ENCODE data around the gene LCNL1.
A peak's percentile ranks its signal among the peaks of the same experiment; 100 is the strongest.

LCNL1 gene

GRCh38 chr9:136939996-136940525 is 42.7 kb upstream of the LCNL1 start:
- H3K4me3 ChIP-seq (ENCODE audit: low read depth, low read length) = no peak overlapping the region
- no peak for DNase-seq (ENCODE audit: low read depth)
- TF ChIP-seq, protein P1, sequence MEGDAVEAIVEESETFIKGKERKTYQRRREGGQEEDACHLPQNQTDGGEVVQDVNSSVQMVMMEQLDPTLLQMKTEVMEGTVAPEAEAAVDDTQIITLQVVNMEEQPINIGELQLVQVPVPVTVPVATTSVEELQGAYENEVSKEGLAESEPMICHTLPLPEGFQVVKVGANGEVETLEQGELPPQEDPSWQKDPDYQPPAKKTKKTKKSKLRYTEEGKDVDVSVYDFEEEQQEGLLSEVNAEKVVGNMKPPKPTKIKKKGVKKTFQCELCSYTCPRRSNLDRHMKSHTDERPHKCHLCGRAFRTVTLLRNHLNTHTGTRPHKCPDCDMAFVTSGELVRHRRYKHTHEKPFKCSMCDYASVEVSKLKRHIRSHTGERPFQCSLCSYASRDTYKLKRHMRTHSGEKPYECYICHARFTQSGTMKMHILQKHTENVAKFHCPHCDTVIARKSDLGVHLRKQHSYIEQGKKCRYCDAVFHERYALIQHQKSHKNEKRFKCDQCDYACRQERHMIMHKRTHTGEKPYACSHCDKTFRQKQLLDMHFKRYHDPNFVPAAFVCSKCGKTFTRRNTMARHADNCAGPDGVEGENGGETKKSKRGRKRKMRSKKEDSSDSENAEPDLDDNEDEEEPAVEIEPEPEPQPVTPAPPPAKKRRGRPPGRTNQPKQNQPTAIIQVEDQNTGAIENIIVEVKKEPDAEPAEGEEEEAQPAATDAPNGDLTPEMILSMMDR (IDR thresholded peaks at IDR 0.05; ENCODE audit: low read depth, low read length, missing control alignments) = no peak

- TF ChIP-seq, protein P1 (IDR thresholded peaks at IDR 0.05; ENCODE audit: low read depth, low read length, missing control alignments) = no peak
- DNase-seq (ENCODE audit: low read depth) = no peak
- H3K4me3 ChIP-seq (ENCODE audit: low read depth, low read length) = no peak overlapping the region
These were observed 42.1 kb upstream of the LCNL1 start for GRCh38 chr9:136940526-136941230.

DNA sequence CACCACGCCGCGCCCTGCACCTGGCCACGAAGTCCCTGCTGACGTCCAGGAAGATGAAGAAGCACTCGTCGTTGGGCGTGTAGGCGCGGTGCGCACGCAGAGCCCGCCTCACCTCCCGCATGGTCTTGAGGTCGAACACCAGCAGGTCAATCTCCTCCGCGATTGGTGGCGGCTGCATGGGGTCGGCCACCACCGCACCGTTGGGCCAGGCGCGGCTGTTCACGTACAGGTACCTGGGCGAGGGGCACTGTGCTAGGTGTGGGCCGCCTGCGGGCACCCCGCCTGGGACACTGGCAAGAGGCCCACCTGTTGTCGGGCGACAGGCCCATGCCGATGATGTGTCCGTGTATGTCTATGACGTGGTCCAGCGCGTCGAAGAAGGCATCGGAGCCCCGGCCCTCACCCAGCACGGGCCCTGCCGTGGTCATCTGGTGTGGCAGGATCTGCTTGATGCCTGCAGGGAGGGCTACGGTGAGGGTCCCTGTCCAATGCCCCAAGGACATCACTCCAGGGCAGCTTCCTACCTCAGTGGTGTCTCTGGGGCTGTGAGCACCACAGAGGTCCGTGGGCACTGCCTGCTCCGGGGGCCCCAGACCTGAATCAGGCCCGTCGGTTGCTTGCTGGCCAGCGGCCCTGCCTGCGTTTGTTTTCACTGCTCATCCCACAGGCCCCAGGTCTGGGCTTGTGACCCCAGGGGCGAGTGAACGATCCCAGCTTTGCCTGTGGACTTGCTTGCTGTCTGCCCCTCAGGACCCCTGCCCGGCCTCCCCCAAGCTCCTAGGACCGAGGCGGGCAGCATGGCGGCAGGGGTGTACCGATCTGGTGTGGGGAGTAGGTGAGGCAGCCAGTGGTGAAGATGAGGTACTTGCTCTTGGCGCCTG is 41.3 kb upstream of the LCNL1 start:
- H3K4me3 ChIP-seq (ENCODE audit: low read depth, low read length) = no peak overlapping the region
- TF ChIP-seq, protein P1 (IDR thresholded peaks at IDR 0.05; ENCODE audit: low read depth, low read length, missing control alignments) = no peak
- no peak for DNase-seq (ENCODE audit: low read depth)

DNA sequence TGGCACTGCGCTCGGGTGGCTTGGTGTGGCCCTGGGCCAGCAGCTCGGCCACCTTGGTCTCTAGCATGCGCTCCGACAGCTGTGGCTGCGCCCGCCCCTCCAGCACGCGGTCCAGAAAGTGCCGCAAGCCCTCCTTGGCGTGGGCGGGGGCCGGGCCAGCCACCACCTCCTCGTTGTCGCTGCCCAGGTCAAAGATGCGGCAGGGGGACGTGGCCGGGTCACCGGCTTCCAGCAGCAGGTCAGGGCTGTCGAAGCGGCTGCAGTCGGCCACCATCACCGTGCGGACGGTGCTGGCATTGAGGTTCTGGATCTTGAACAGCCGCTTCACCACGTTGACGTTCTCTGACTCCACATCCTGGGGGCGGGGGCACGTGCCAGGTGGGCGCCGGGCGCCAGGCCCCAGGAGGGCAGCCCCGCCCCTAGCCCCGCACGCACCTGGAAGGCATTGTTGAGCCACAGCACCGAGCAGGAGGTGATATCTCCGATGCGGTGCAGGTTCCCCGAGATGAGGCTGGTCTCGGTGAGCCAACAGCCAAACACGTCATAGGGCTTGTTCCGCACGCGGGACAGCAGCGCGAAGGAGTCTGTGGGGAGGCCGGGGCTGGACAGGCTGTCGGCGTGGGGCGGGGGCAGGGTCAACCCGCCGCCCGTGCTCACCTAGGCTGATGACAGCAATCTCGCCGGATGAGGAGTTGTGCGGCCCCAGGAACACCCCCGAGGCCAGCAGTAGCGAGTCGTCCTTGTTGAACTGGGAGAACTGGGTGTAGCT is 40.5 kb upstream of the LCNL1 start:
- DNase-seq (ENCODE audit: low read depth) = no peak
- H3K4me3 ChIP-seq (ENCODE audit: low read depth, low read length) = no peak overlapping the region
- TF ChIP-seq, protein P1 (IDR thresholded peaks at IDR 0.05; ENCODE audit: low read depth, low read length, missing control alignments) = no peak

DNA sequence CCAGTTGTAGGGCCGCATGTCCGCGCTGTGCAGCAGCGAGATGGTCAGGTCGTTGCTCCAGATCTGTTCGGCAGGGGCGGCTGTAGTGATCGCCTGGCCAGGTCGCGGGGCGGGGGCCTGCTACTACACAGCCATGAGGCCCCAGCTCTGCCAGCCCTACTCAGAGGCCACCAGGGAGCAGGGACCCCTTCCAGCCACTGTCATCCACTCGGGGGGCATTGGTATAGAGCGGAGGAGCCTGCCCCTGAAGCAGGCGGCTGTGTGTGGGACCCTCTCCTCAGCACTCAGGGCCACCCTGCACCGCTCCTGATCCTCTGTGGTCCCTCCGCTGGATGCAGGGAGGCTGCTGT is 39.9 kb upstream of the LCNL1 start:
- DNase-seq (ENCODE audit: low read depth) = no peak
- TF ChIP-seq, protein P1 (IDR thresholded peaks at IDR 0.05; ENCODE audit: low read depth, low read length, missing control alignments) = no peak
- peak overlapping the region; percentile 83 for H3K4me3 ChIP-seq (ENCODE audit: low read depth, low read length)

GRCh38 chr9:136943291-136944211 is 39.2 kb upstream of the LCNL1 start:
- TF ChIP-seq, protein P1 (IDR thresholded peaks at IDR 0.05; ENCODE audit: low read depth, low read length, missing control alignments) = no peak
- DNase-seq (ENCODE audit: low read depth) = no peak
- H3K4me3 ChIP-seq (ENCODE audit: low read depth, low read length) = peak overlapping the region; percentile 83
